ENCODE results near the gene CIDEA.

GRCh38 chr18:12281861-12282260, 27.7 kb downstream of the CIDEA start:
- TF ChIP-seq POLR2AphosphoS5 (IDR thresholded peaks at IDR 0.05; ENCODE audit: low read depth, low read length) (no peak), POLR2A (IDR thresholded peaks at IDR 0.05; ENCODE audit: low read depth, low read length) (no peak), TAF1 (IDR thresholded peaks at IDR 0.05; ENCODE audit: low read depth, low read length) (no peak)

Data from GM12891 (cell line).